GM19328 (cell line): ENCODE results near the gene TFF3.

ENCODE experiments used
- ATAC-seq: cut with Tn5 transposase; IDR thresholded peaks from one replicate; pipeline ENCODE4 v1.9.1; 2021; ENCODE audit warnings: mild to moderate bottlenecking, moderate library complexity; ENCODE audit not compliant: unreplicated experiment

TFF3 gene

GRCh38 chr21:42315296-42315891, at the start of gene TFF3:
Gene TFF3, minus strand, starts transcription at chr21:42315409. Its CDS starts 35 bp downstream, at chr21:42315374.
- ATAC-seq = no peak

GRCh38 chr21:42364304-42364865, 49.2 kb upstream of the TFF3 start:
- ATAC-seq = no peak

- no peak for ATAC-seq
Observed at GRCh38 chr21:42363312-42363711, 48.1 kb upstream of the TFF3 start.

GRCh38 chr21:42362700-42363099, 47.5 kb upstream of the TFF3 start:
- no peak for ATAC-seq

GRCh38 chr21:42362198-42362597, 47.0 kb upstream of the TFF3 start:
- no peak for ATAC-seq

- ATAC-seq = no peak
Observed at GRCh38 chr21:42361286-42361685, 46.1 kb upstream of the TFF3 start.

GRCh38 chr21:42360317-42360716, 45.1 kb upstream of the TFF3 start:
- no peak for ATAC-seq

GRCh38 chr21:42358937-42359336, 43.7 kb upstream of the TFF3 start:
- no peak for ATAC-seq

GRCh38 chr21:42358261-42358660, 43.1 kb upstream of the TFF3 start:
- no peak for ATAC-seq

- no peak for ATAC-seq
Observed at GRCh38 chr21:42357307-42357706, 42.1 kb upstream of the TFF3 start.

- no peak for ATAC-seq
Observed at GRCh38 chr21:42356650-42357049, 41.4 kb upstream of the TFF3 start.

- ATAC-seq = no peak
Observed at GRCh38 chr21:42356046-42356445, 40.8 kb upstream of the TFF3 start.

GRCh38 chr21:42353623-42354022, 38.4 kb upstream of the TFF3 start:
- ATAC-seq = no peak

- no peak for ATAC-seq
Observed at GRCh38 chr21:42352441-42353095, 37.4 kb upstream of the TFF3 start.

- ATAC-seq = no peak
Observed at GRCh38 chr21:42351626-42352440, 36.6 kb upstream of the TFF3 start.

- ATAC-seq = no peak
Observed at GRCh38 chr21:42350927-42351426, 35.8 kb upstream of the TFF3 start, which contains the start of gene TFF2. Gene TFF2, minus strand, starts transcription at chr21:42350994. Its CDS starts 37 bp downstream, at chr21:42350957.

- no peak for ATAC-seq
Observed at GRCh38 chr21:42350318-42350910, 35.2 kb upstream of the TFF3 start.

GRCh38 chr21:42349420-42350317, 34.5 kb upstream of the TFF3 start:
- no peak for ATAC-seq

GRCh38 chr21:42348762-42349161, 33.6 kb upstream of the TFF3 start:
- no peak for ATAC-seq
